Endothelial cell (in vitro differentiated cells): Measurements from ENCODE around the gene GOLGA6D. TPM values are rescaled to one million over a fixed set of nuclear protein-coding genes. Genes with fewer than 3 reads are reported as not detected.
A peak's percentile ranks its signal among the peaks of the same experiment; 100 is the strongest.
"Not testable (repeated sequence)": the region's sequence is repeated elsewhere in the genome, so short reads cannot be mapped to it uniquely, and the experiment has no call there.

Experiments
- DNase-seq: peaks from one replicate; pipeline ENCODE4 v3.0.0; 2021; ENCODE audit warnings: low spot score
- H3K27ac Mint-ChIP-seq: one replicate; pipeline ENCODE4 v1.8.0; 2021; ENCODE audit warnings: mixed read lengths, inconsistent platforms; ENCODE audit not compliant: unreplicated experiment
- H3K27me3 Mint-ChIP-seq: one replicate; pipeline ENCODE4 v1.8.0; 2021; ENCODE audit warnings: mild to moderate bottlenecking, moderate library complexity, mixed read lengths, inconsistent platforms; ENCODE audit not compliant: unreplicated experiment
- H3K36me3 Mint-ChIP-seq: one replicate; pipeline ENCODE4 v1.8.0; 2021; ENCODE audit warnings: mild to moderate bottlenecking, low read depth, mixed read lengths, inconsistent platforms; ENCODE audit not compliant: unreplicated experiment
- H3K4me1 Mint-ChIP-seq: one replicate; pipeline ENCODE4 v1.8.0; 2021; ENCODE audit warnings: mild to moderate bottlenecking, mixed read lengths, inconsistent platforms; ENCODE audit not compliant: unreplicated experiment
- H3K4me3 Mint-ChIP-seq: one replicate; pipeline ENCODE4 v1.8.0; 2021; ENCODE audit warnings: mild to moderate bottlenecking, mixed read lengths, inconsistent platforms; ENCODE audit not compliant: unreplicated experiment
- H3K9me3 Mint-ChIP-seq: one replicate; pipeline ENCODE4 v1.8.0; 2021; ENCODE audit warnings: mixed read lengths, inconsistent platforms; ENCODE audit not compliant: unreplicated experiment
- total RNA-seq: library from RNA; stranded (reverse); fragmentation: NEBNext Ultra II Directional; extraction: Animal tissue kit (Norgen Biotek cat#: 25700); gene quantifications from one replicate; pipeline ENCODE4 v1.2.1, GENCODE V29; 2021; ENCODE audit not compliant: unreplicated experiment
- TF ChIP-seq, protein P1 (sequence below): fragments of 200-600 bp; sonication (generic); IDR thresholded peaks from one replicate; pipeline ENCODE4 v1.5.0; 2021; ENCODE audit warnings: antibody characterized with exemption; ENCODE audit not compliant: unreplicated experiment

The GOLGA6D gene
- total RNA-seq, 1 donor from 2014 or later, result 1.2 TPM

DNA sequence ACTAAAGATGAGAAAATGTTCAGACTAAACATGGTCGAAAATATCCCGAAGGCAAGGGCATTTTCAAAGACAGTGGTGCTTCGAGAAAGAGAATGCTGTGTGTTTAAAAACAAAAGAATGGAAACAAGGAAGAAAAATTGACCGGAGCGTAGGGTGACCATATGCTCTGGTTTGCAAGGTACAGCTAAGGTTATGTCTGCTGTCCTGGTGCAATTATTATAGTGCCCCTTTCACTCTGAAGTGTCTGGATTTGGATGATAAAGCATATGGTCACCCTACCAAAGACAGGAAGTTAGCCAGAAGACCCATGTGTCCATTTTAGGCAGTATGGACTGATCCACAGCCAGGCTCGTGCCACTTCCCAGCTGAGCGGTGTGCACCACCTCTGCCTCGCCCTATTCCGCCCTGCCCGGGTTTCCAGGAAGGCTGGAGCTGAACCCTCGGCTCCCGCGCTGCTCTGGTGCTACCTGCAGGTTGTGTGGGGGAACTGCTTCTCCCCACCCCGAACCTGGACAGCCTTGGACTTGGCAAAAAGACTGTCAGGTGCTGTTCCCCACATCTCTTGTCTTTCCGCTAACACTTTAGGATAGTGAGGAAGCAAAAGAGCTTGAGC lies 25.2 kb downstream of the GOLGA6D start:
- no peaks in the 10 kb centered on the region for H3K4me1 Mint-ChIP-seq
- H3K4me3 Mint-ChIP-seq, result no peak overlapping the region
- H3K27ac Mint-ChIP-seq, result no peak overlapping the region
- TF ChIP-seq, protein P1, sequence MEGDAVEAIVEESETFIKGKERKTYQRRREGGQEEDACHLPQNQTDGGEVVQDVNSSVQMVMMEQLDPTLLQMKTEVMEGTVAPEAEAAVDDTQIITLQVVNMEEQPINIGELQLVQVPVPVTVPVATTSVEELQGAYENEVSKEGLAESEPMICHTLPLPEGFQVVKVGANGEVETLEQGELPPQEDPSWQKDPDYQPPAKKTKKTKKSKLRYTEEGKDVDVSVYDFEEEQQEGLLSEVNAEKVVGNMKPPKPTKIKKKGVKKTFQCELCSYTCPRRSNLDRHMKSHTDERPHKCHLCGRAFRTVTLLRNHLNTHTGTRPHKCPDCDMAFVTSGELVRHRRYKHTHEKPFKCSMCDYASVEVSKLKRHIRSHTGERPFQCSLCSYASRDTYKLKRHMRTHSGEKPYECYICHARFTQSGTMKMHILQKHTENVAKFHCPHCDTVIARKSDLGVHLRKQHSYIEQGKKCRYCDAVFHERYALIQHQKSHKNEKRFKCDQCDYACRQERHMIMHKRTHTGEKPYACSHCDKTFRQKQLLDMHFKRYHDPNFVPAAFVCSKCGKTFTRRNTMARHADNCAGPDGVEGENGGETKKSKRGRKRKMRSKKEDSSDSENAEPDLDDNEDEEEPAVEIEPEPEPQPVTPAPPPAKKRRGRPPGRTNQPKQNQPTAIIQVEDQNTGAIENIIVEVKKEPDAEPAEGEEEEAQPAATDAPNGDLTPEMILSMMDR, result peak; percentile 31
- no peaks in the 10 kb centered on the region for H3K9me3 Mint-ChIP-seq
- peaks cover 1% of the 10 kb centered on the region for H3K27me3 Mint-ChIP-seq
- no peaks in the 10 kb centered on the region for H3K36me3 Mint-ChIP-seq
- peak; percentile 74 for DNase-seq

DNA sequence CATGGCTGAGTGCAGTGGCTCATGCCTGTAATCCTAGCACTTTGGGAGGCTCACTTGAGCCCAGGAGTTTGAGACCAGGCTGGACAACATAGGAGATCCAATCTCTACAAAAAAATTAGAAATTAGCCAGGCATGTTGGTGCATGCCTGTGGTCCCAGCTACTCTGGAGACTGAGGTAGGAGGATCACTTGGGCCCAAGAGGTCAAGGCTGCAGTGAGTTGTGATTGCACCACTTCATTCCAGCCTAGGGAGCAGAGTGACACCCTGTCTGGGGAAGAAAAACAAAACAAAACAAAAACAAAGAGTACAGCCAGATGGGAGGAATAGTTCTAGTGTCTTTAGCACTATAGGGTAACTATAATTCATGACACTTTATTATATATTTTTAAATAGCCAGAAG lies 27.1 kb downstream of the GOLGA6D start:
- no peaks in the 10 kb centered on the region for H3K9me3 Mint-ChIP-seq
- peaks cover 4% of the 10 kb centered on the region for H3K27me3 Mint-ChIP-seq
- no peaks in the 10 kb centered on the region for H3K4me1 Mint-ChIP-seq
- H3K36me3 Mint-ChIP-seq, result no peaks in the 10 kb centered on the region
- TF ChIP-seq, protein P1, result no peak
- DNase-seq, result no peak
- no peak overlapping the region for H3K27ac Mint-ChIP-seq
- H3K4me3 Mint-ChIP-seq, result no peak overlapping the region

DNA sequence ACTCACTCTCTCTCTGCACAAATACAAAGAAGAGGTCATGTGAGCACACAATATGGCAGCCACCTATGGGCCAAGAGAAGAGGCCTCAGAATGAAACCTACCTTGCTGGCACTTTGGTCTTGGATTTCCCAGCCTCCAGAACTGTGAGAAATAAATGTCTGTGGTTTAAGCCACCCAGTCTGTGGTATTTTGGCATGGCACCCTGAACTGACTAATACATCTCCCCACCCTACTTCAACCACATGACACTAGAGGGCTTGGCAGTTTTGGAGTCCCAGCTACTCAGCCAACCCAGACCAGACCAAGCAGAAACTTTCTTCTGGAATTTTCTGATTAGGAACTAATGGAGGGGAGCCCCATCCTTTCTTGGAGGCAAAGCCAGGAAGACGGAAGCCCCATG lies 29.9 kb downstream of the GOLGA6D start:
- DNase-seq, H3K4me1 Mint-ChIP-seq, H3K4me3 Mint-ChIP-seq, H3K36me3 Mint-ChIP-seq, H3K9me3 Mint-ChIP-seq, H3K27me3 Mint-ChIP-seq, H3K27ac Mint-ChIP-seq: not testable (repeated sequence)

DNA sequence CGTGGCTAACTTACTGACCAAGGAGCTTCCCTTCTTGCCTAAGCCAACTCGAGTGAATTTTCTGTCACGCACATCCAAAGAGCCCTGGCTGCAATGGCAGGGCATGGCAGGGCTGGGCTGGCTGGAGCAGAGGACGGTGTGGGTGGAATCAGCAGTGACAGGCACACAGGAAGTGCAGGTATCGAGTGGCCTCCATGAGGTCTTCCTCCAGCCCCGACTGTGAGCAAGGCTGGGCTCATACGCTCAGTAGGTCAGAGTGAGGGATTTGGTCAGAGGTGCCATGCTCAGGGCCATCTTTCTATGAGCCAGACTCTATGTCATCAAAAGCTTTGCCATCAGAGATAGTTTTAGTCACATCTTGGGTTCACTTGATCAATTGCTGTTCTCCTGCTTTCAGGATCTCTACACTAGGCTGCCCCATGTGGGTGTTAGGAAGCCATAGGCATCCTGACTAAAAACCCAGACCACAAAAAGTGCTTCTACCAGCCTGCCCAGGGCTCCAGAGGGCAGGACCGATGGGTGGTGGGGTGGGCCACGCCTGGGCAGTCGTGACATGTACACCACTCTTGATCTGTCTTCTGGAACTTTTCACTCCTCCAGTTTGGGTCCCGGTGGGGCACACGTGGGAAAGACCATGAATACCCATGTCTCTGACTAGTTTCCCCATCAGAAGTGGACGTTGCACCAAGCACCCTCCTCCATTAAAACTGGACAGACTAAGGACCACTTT lies 30.6 kb downstream of the GOLGA6D start:
- H3K36me3 Mint-ChIP-seq, result no peaks in the 10 kb centered on the region
- no peaks in the 10 kb centered on the region for H3K4me1 Mint-ChIP-seq
- H3K27ac Mint-ChIP-seq, result peak overlapping the region; percentile 6
- TF ChIP-seq, protein P1, result no peak
- H3K9me3 Mint-ChIP-seq, result no peaks in the 10 kb centered on the region
- H3K27me3 Mint-ChIP-seq, result peaks cover 4% of the 10 kb centered on the region
- no peak for DNase-seq
- H3K4me3 Mint-ChIP-seq, result no peak overlapping the region

DNA sequence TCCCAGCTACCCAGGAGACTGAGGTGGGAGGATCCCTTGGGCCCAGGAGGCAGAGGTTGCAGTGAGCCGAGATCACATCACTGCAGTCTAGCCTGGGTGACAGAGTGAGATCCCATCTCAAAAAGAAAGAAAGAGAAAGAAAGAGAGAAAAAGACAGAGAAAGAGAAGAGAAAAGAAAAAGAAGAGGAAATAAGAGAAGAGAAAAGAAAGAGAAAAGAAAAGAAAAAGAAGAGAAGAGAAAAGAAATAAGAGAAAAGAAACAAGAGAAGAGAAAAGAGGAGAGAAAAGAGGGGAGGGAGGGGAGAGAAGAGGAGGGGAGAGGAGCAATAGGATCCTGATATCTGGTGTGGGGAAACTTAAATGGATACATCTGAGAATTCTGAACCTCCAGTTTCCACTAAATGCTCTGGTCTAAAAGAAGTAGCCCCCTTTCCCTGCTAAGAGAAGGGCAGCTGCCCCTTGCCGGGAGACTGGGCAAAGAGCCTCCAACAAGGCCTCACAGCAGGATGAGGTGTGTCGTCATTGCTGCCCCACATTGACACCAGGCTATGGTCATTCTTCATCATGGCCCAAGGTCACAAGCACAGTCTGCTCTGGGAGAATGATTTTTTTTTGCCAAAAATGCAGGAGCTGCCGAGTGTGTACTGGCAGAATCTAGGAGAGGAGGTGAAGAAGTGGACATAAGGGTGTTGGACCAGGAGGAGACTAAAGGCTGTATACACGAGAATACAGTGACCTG lies 32.1 kb downstream of the GOLGA6D start:
- no peak for DNase-seq
- TF ChIP-seq, protein P1, result no peak
- no peak overlapping the region for H3K27ac Mint-ChIP-seq
- H3K27me3 Mint-ChIP-seq, result peaks cover 6% of the 10 kb centered on the region
- H3K4me3 Mint-ChIP-seq, result no peak overlapping the region
- H3K36me3 Mint-ChIP-seq, result no peaks in the 10 kb centered on the region
- H3K9me3 Mint-ChIP-seq, result no peaks in the 10 kb centered on the region
- H3K4me1 Mint-ChIP-seq, result no peaks in the 10 kb centered on the region

DNA sequence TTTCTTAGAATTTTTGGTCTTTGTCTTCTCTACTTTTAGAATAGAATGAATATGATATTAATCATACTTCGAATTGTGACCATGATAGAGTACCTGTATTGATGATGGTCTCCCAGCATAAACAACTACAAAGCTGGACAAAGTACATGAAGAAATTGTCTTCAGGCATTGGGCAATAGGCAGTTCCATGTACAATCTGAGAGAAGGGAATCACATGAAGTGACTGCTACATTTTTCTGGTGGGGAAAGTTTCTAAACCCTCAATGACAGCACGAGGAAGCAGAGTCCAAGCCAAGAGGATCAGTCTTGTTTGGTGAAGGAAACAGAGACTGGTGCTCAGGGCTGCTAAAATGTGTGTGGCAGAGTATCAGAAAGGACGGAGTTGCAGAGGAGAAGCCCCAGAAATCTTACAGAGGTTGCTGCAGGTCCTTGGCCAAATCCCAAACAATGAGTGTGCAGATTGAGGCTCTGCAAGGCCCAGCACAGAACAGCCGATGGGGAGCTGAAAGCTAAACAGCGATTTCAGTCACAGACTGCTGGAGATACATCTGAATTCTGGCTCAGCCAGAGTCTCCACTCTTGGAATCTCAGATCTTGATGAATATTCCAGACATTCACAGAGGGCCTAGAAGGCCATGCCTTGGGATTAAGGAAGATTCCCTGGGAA lies 36.7 kb downstream of the GOLGA6D start:
- H3K4me1 Mint-ChIP-seq, DNase-seq, H3K4me3 Mint-ChIP-seq, H3K27ac Mint-ChIP-seq, H3K27me3 Mint-ChIP-seq, H3K36me3 Mint-ChIP-seq, H3K9me3 Mint-ChIP-seq: not testable (repeated sequence)
